H1 (cell line): ENCODE data around the gene TMEM187. TPM values are rescaled to one million over a fixed set of nuclear protein-coding genes. Genes with fewer than 3 reads are reported as not detected.

Experiments
- CTCF ChIA-PET: fragments of 300-600 bp; sonication (Branson Sonifier 250); formaldehyde crosslinking; loops from one replicate; lab custom pipeline; 2021; ENCODE audit not compliant: partially characterized antibody; lab: Charles Lee
- POLR2A ChIA-PET: fragments of 300-600 bp; sonication (Branson Sonifier 250); formaldehyde crosslinking; loops from one replicate; lab custom pipeline; 2021; ENCODE audit warnings: inconsistent platforms; ENCODE audit not compliant: partially characterized antibody; lab: Charles Lee
- DNase-seq, 2 experiments: peaks; one replicate each; pipeline versions ENCODE4 v3.0.0 to v3.0.0-alpha.2; 2010 to 2022; ENCODE audit warnings: low spot score in 2 of 2, low read depth in 1 of 2, mixed read lengths in 1 of 2
- FAIRE-seq: peaks from 2 replicates; lab custom pipeline; 2011; peaks lifted over from hg19 to GRCh38; lab: Jason Lieb, UNC
- H2AFZ ChIP-seq: 2 replicates; pipeline ENCODE4 v1.8.1; 2012; ENCODE audit warnings: low read length, inconsistent platforms
- H2AK5ac ChIP-seq: 2 replicates; pipeline ENCODE4 v1.6.1; 2013; ENCODE audit warnings: low read depth, low read length
- H2BK120ac ChIP-seq: replicated peaks from 2 replicates; pipeline ENCODE3; 2013; ENCODE audit warnings: low read depth, low read length, inconsistent platforms
- H2BK12ac ChIP-seq: 2 replicates; pipeline ENCODE4 v1.6.1; 2013; ENCODE audit warnings: low read depth, low read length
- H2BK15ac ChIP-seq: 2 replicates; pipeline ENCODE4 v1.6.1; 2013; ENCODE audit warnings: low read length
- H2BK20ac ChIP-seq: 2 replicates; pipeline ENCODE4 v1.6.1; 2013; ENCODE audit warnings: low read length
- H2BK5ac ChIP-seq: 2 replicates; pipeline ENCODE4 v1.6.1; 2013; ENCODE audit warnings: low read depth, low read length
- H3K14ac ChIP-seq: 2 replicates; pipeline ENCODE4 v1.6.1; 2013; ENCODE audit warnings: inconsistent platforms; ENCODE audit not compliant: insufficient read length
- H3K18ac ChIP-seq: 2 replicates; pipeline ENCODE4 v1.6.1; 2013; ENCODE audit warnings: low read length; ENCODE audit errors: extremely low read depth
- H3K23ac ChIP-seq: 2 replicates; pipeline ENCODE4 v1.6.1; 2013; ENCODE audit warnings: inconsistent platforms; ENCODE audit not compliant: insufficient read length
- H3K23me2 ChIP-seq: 2 replicates; pipeline ENCODE4 v1.6.1; 2013; ENCODE audit warnings: low read depth, low read length
- H3K27ac ChIP-seq: 2 replicates; pipeline ENCODE4 v1.6.1; 2011; ENCODE audit warnings: low read depth, low read length, inconsistent platforms
- H3K27me3 ChIP-seq, 4 experiments: replicated peaks in 1 of 4; 1 replicate in 1 of 4; 2 replicates in 3 of 4; pipeline versions ENCODE4 v1.6.1 to v1.8.1; 2011 to 2013; ENCODE audit warnings: low read length in 3 of 4, mild to moderate bottlenecking in 3 of 4, inconsistent platforms in 2 of 4, mixed read lengths in 2 of 4, moderate library complexity in 1 of 4; ENCODE audit not compliant: control insufficient read depth in 3 of 4, insufficient read depth in 3 of 4; ENCODE audit errors: extremely low read depth in 1 of 4
- H3K36me3 ChIP-seq, 4 experiments: 2 replicates each; pipeline versions ENCODE4 v1.6.1 to v1.8.1; 2011 to 2013; ENCODE audit warnings: mild to moderate bottlenecking in 4 of 4, low read length in 3 of 4, moderate library complexity in 2 of 4, control low read depth in 1 of 4, inconsistent platforms in 1 of 4; ENCODE audit not compliant: insufficient read depth in 4 of 4, control insufficient read depth in 2 of 4
- H3K4ac ChIP-seq: replicated peaks from 2 replicates; pipeline ENCODE3; 2013; ENCODE audit warnings: low read length, low read depth, mixed read lengths, inconsistent platforms; ENCODE audit not compliant: insufficient read length
- H3K4me1 ChIP-seq, 4 experiments: replicated peaks in 1 of 4; 1 replicate in 1 of 4; 2 replicates in 3 of 4; pipeline versions ENCODE4 v1.6.1 to v1.8.1; 2011 to 2013; ENCODE audit warnings: low read length in 3 of 4, inconsistent platforms in 2 of 4, mixed read lengths in 1 of 4; ENCODE audit not compliant: insufficient read depth in 4 of 4, control insufficient read depth in 3 of 4
- H3K4me2 ChIP-seq, 2 experiments: 2 replicates each; pipeline versions ENCODE4 v1.6.1 to v1.8.1; 2011 to 2013; ENCODE audit warnings: low read depth in 2 of 2, low read length in 2 of 2, control low read depth in 1 of 2, inconsistent platforms in 1 of 2, mild to moderate bottlenecking in 1 of 2; ENCODE audit not compliant: insufficient read depth in 1 of 2
- H3K4me3 ChIP-seq, 4 experiments: fragments of 200-600, 300-600 bp in 1 of 4; sonication (generic), shearing (Covaris generic), sonication (Bioruptor Twin) in 1 of 4; 2 replicates each; pipeline versions ENCODE4 v1.5.1 to v1.8.1; 2011 to 2016; ENCODE audit warnings: low read length in 4 of 4, low read depth in 3 of 4, control low read depth in 2 of 4, inconsistent platforms in 2 of 4, mild to moderate bottlenecking in 2 of 4, mixed read lengths in 1 of 4, moderate library complexity in 1 of 4; ENCODE audit not compliant: insufficient read depth in 2 of 4; ENCODE audit errors: extremely low read depth in 1 of 4
- H3K56ac ChIP-seq: replicated peaks from 2 replicates; pipeline ENCODE3; 2013; ENCODE audit warnings: low read depth, mild to moderate bottlenecking, mixed read lengths, low read length, inconsistent platforms; ENCODE audit not compliant: insufficient read length
- H3K79me1 ChIP-seq: 2 replicates; pipeline ENCODE4 v1.6.1; 2013; ENCODE audit warnings: low read depth, low read length, control low read depth
- H3K79me2 ChIP-seq, 2 experiments: 2 replicates each; pipeline versions ENCODE4 v1.6.1 to v1.8.1; 2012 to 2013; ENCODE audit warnings: low read length in 2 of 2, mild to moderate bottlenecking in 2 of 2, inconsistent platforms in 1 of 2; ENCODE audit not compliant: insufficient read depth in 2 of 2, control insufficient read depth in 1 of 2
- H3K9ac ChIP-seq, 4 experiments: replicated peaks in 1 of 4; 1 replicate in 1 of 4; 2 replicates in 3 of 4; pipeline versions ENCODE4 v1.6.1 to v1.8.1; 2011 to 2013; ENCODE audit warnings: low read depth in 3 of 4, low read length in 3 of 4, control low read depth in 2 of 4, mild to moderate bottlenecking in 2 of 4, moderate library complexity in 2 of 4, inconsistent platforms in 1 of 4; ENCODE audit errors: extremely low read depth in 1 of 4
- H3K9me3 ChIP-seq, 2 experiments: 2 replicates each; pipeline versions ENCODE4 v1.6.1 to v1.8.1; 2012 to 2013; ENCODE audit warnings: mild to moderate bottlenecking in 2 of 2, moderate library complexity in 2 of 2, control low read depth in 1 of 2, inconsistent platforms in 1 of 2, low read depth in 1 of 2, low read length in 1 of 2, mixed read lengths in 1 of 2; ENCODE audit not compliant: insufficient read depth in 2 of 2
- H4K20me1 ChIP-seq, 2 experiments: replicated peaks in 1 of 2; 2 replicates each; pipeline versions ENCODE3 to v1.8.1; 2011 to 2013; ENCODE audit warnings: inconsistent platforms in 2 of 2, low read length in 2 of 2, mild to moderate bottlenecking in 1 of 2; ENCODE audit not compliant: insufficient read depth in 2 of 2, control insufficient read depth in 1 of 2
- H4K5ac ChIP-seq: 2 replicates; pipeline ENCODE4 v1.6.1; 2013; ENCODE audit warnings: low read length, low read depth, mixed read lengths, inconsistent platforms; ENCODE audit not compliant: insufficient read length
- H4K8ac ChIP-seq: 2 replicates; pipeline ENCODE4 v1.8.0; 2013; ENCODE audit warnings: mild to moderate bottlenecking, moderate library complexity, low read length, inconsistent platforms; ENCODE audit not compliant: insufficient read depth; ENCODE audit errors: extremely low read depth
- H4K91ac ChIP-seq: replicated peaks from 2 replicates; pipeline ENCODE3; 2013; ENCODE audit warnings: low read length, mixed read lengths, inconsistent platforms; ENCODE audit not compliant: insufficient read length
- CBX5 ChIP-seq: fragments of 300-800, 300-1000 bp; sonication (generic); IDR thresholded peaks from 2 replicates; pipeline ENCODE4 v1.7.1; 2016; ENCODE audit warnings: antibody characterized with exemption, low read length, low read depth
- CBX8 ChIP-seq: fragments of 300-800, 300-1000 bp; sonication (generic); IDR thresholded peaks from 2 replicates; pipeline ENCODE4 v1.7.1; 2016; ENCODE audit warnings: low read depth, low read length, borderline replicate concordance
- CEBPB ChIP-seq: IDR thresholded peaks from 2 replicates; pipeline ENCODE4 v1.6.1; 2012; ENCODE audit warnings: low read depth, low read length
- CHD2 ChIP-seq: IDR thresholded peaks from 2 replicates; pipeline ENCODE4 v1.6.1; 2012; ENCODE audit warnings: low read length, improper control_type of control experiment
- CREB1 ChIP-seq: IDR thresholded peaks from 2 replicates; pipeline ENCODE4 v1.6.1; 2012; ENCODE audit warnings: inconsistent platforms
- CTBP2 ChIP-seq: IDR thresholded peaks from 2 replicates; pipeline ENCODE4 v1.7.0; 2011; ENCODE audit warnings: borderline replicate concordance, mild to moderate bottlenecking, moderate library complexity, mixed read lengths, low read length; ENCODE audit not compliant: insufficient read depth, insufficient read length
- EP300 ChIP-seq, 2 experiments: IDR thresholded peaks; 1 replicate in 1 of 2; 2 replicates in 1 of 2; pipeline ENCODE4 v1.6.1; 2011 to 2012; ENCODE audit warnings: low read depth in 2 of 2, low read length in 2 of 2, mild to moderate bottlenecking in 2 of 2, borderline replicate concordance in 1 of 2, inconsistent platforms in 1 of 2, moderate library complexity in 1 of 2
- GTF2F1 ChIP-seq: IDR thresholded peaks from 2 replicates; pipeline ENCODE4 v1.6.1; 2012; ENCODE audit warnings: low read depth, low read length, improper control_type of control experiment, borderline replicate concordance
- HDAC2 ChIP-seq, 2 experiments: fragments of 300-600 bp in 1 of 2; sonication (generic) in 1 of 2; IDR thresholded peaks; 2 replicates each; pipeline ENCODE4 v1.6.1; 2011 to 2012; ENCODE audit warnings: low read depth in 2 of 2, low read length in 2 of 2, mild to moderate bottlenecking in 2 of 2, moderate library complexity in 2 of 2, borderline replicate concordance in 1 of 2, inconsistent platforms in 1 of 2
- MAX ChIP-seq: IDR thresholded peaks from 2 replicates; pipeline ENCODE4 v1.6.1; 2012; ENCODE audit warnings: inconsistent platforms
- NANOG ChIP-seq: IDR thresholded peaks from 2 replicates; pipeline ENCODE4 v1.6.1; 2011; ENCODE audit warnings: low read length, low read depth, mild to moderate bottlenecking, inconsistent platforms; ENCODE audit not compliant: insufficient read depth, poor library complexity, severe bottlenecking
- RBBP5 ChIP-seq: IDR thresholded peaks from 2 replicates; pipeline ENCODE4 v1.7.1; 2012; ENCODE audit warnings: low read depth, mild to moderate bottlenecking, inconsistent platforms, low read length, moderate library complexity, borderline replicate concordance
- WGBS, 2 experiments: shearing (Covaris generic) in 1 of 2; methylation state at CpG; one replicate each; pipeline versions ENCODE4 v1.1.6 to v1.1.7; 2013 to 2015; ENCODE audit warnings: low lambda C conversion rate in 2 of 2, mixed read lengths in 2 of 2, inconsistent platforms in 1 of 2, low coverage in 1 of 2, missing lambda C conversion rate in 1 of 2; ENCODE audit not compliant: insufficient replicate concordance in 2 of 2, insufficient coverage in 1 of 2, insufficient read length in 1 of 2; ENCODE audit errors: extremely low coverage in 1 of 2, missing lambda C conversion rate in 1 of 2; 5-methylcytosine and 5-hydroxymethylcytosine counted together
- polyA plus RNA-seq, 7 experiments: library from polyadenylated mRNA; depleted of rRNA in 3 of 7; stranded (reverse) in 5 of 7; unstranded in 2 of 7; fragments of >200 nt in 5 of 7; fragments of 200-250 nt in 2 of 7; gene quantifications; 1 replicate in 5 of 7; 2 replicates in 1 of 7; 4 replicates in 1 of 7; pipeline versions ENCODE4 v1.2.1 to v1.2.3, GENCODE V29; 2011 to 2013; ENCODE audit warnings: missing spikeins in 2 of 7, mixed read lengths in 2 of 7
- total RNA-seq: library from RNA; stranded (reverse); fragmentation: NEBNext Ultra II Directional; extraction: Animal tissue kit (Norgen Biotek cat#: 25700); gene quantifications from 2 replicates; pipeline ENCODE4 v1.2.1, GENCODE V29; 2021

Gene TMEM187
- total and polyA plus RNA-seq, 2 of the 8 experiments (the other 6 are each of a cell fraction or from before 2014, with no cell fraction given) = 5.0 to 14.5 TPM

GRCh38 chrX:154008521-154008920, 36.0 kb downstream of the TMEM187 start:
- Histone ChIP-seq H3K79me2 (no peaks in the 10 kb centered on the region), H3K23ac (no peak overlapping the region), H3K27ac (no peak overlapping the region), H3K18ac (no peak overlapping the region), H2AK5ac (no peak overlapping the region), H3K23me2 (no peaks in the 10 kb centered on the region), H2BK12ac (no peak overlapping the region), H2BK20ac (no peak overlapping the region), H2AFZ (no peak overlapping the region), H3K4me2 (no peak overlapping the region), H3K4me3 (no peak overlapping the region), H2BK5ac (no peak overlapping the region), H3K36me3 (no peaks in the 10 kb centered on the region; a peak in 1 of 8 replicates), H3K14ac (no peak overlapping the region), H4K5ac (no peak overlapping the region), H3K56ac (no peak overlapping the region), H3K9ac (no peak overlapping the region), H4K91ac (no peak overlapping the region), H4K20me1 (no peaks in the 10 kb centered on the region), H2BK15ac (no peak overlapping the region), H4K8ac (no peak overlapping the region), H3K4ac (no peak overlapping the region), H3K9me3 (no peaks in the 10 kb centered on the region), H2BK120ac (no peak overlapping the region), H3K79me1 (no peaks in the 10 kb centered on the region), H3K27me3 (no peaks in the 10 kb centered on the region), H3K4me1 (peaks cover 0 to 3% (median under 1%) of the 10 kb centered on the region in 4 experiments; a peak in 1 of 7 replicates)
- WGBS, 2 experiments = 71% methylated on average over 4 of the region's 4 CpGs; no CpG with 5 or more reads in 1 of the 2 experiments
- DNase-seq = no peak
- FAIRE-seq = no peak
- TF ChIP-seq NANOG (no peak), CREB1 (no peak), CTBP2 (no peak), CHD2 (no peak), CBX5 (no peak), CBX8 (no peak), EP300 (IDR thresholded peaks at IDR 0.05; ENCODE audit: borderline replicate concordance in 1 of 2, low read depth in 2 of 2, low read length in 2 of 2) (no peak), MAX (no peak), HDAC2 (IDR thresholded peaks at IDR 0.05; ENCODE audit: borderline replicate concordance in 1 of 2, low read depth in 2 of 2, low read length in 2 of 2) (no peak), RBBP5 (no peak), GTF2F1 (no peak), CEBPB (no peak)
- CTCF ChIA-PET = no interaction called here
- POLR2A ChIA-PET = no interaction called here
